HEK293 (cell line): ENCODE measurements around the gene SMIM14.

Source experiments
- BCL11A ChIP-seq: fragments of 450-650 bp; formaldehyde crosslinking; IDR thresholded peaks from 2 replicates; pipeline ENCODE4 v1.5.1; 2016; ENCODE audit warnings: low read depth, missing biosample characterization, missing genetic modification characterization
- BCL6B ChIP-seq: fragments of 450-650 bp; formaldehyde crosslinking; IDR thresholded peaks from 2 replicates; pipeline ENCODE4 v1.5.1; 2017; ENCODE audit warnings: missing biosample characterization, missing genetic modification characterization
- CTCF ChIP-seq: fragments of 450-650 bp; formaldehyde crosslinking; IDR thresholded peaks from 2 replicates; pipeline ENCODE4 v1.5.1; 2016; ENCODE audit warnings: missing biosample characterization, missing genetic modification characterization
- GLI2 ChIP-seq: fragments of 450-650 bp; formaldehyde crosslinking; IDR thresholded peaks from 2 replicates; pipeline ENCODE4; 2017; ENCODE audit warnings: missing biosample characterization, missing genetic modification characterization, low read depth, borderline replicate concordance
- TCF7L2 ChIP-seq: IDR thresholded peaks from 2 replicates; pipeline ENCODE4 v1.6.1; 2011; ENCODE audit warnings: low read depth, mild to moderate bottlenecking, inconsistent platforms, low read length, moderate library complexity, borderline replicate concordance
- TRIM28 ChIP-seq: IDR thresholded peaks from 2 replicates; pipeline ENCODE4 v1.6.1; 2011; ENCODE audit warnings: low read length, control low read depth, borderline replicate concordance
- ZBTB11 ChIP-seq: fragments of 450-650 bp; formaldehyde crosslinking; conservative IDR thresholded peaks from 2 replicates; pipeline ENCODE4 v1.5.1; 2016; ENCODE audit warnings: low read depth, missing biosample characterization, missing genetic modification characterization
- ZBTB20 ChIP-seq: fragments of 450-650 bp; formaldehyde crosslinking; IDR thresholded peaks from 2 replicates; pipeline ENCODE4 v1.5.1; 2016; ENCODE audit warnings: missing biosample characterization, missing genetic modification characterization
- ZNF140 ChIP-seq: fragments of 450-650 bp; formaldehyde crosslinking; IDR thresholded peaks from 2 replicates; pipeline ENCODE4 v1.5.1; 2016; ENCODE audit warnings: missing biosample characterization, missing genetic modification characterization
- ZNF24 ChIP-seq: fragments of 450-650 bp; formaldehyde crosslinking; IDR thresholded peaks from 2 replicates; pipeline ENCODE4 v1.5.1; 2016; ENCODE audit warnings: missing biosample characterization, missing genetic modification characterization
- ZNF660 ChIP-seq: fragments of 450-650 bp; IDR thresholded peaks from 2 replicates; pipeline ENCODE4 v1.5.1; 2018; ENCODE audit warnings: missing biosample characterization, mild to moderate bottlenecking, missing genetic modification characterization

GRCh38 chr4:39574946-39575345 lies 63.7 kb downstream of the SMIM14 start:
- TF ChIP-seq ZBTB11 (tag by site-specific recombination) = no peak
- TF ChIP-seq BCL6B = no peak
- TF ChIP-seq BCL11A = no peak
- TF ChIP-seq CTCF = no peak
- TF ChIP-seq ZBTB20 (tag by site-specific recombination) = no peak
- no peak for TF ChIP-seq ZNF24 (tag by site-specific recombination)
- no peak for TF ChIP-seq ZNF660 (tag by site-specific recombination)
- TF ChIP-seq GLI2 (tag by site-specific recombination) = no peak
- TF ChIP-seq ZNF140 (tag by site-specific recombination) = no peak
- no peak for TF ChIP-seq TRIM28
- no peak for TF ChIP-seq TCF7L2
